ENCODE results near the gene CXADR. TPM values are rescaled to one million over a fixed set of nuclear protein-coding genes. Genes with fewer than 3 reads are reported as not detected.

The CXADR gene
- total and polyA plus RNA-seq, 9 of the 15 experiments (the other 6 are each of a cell fraction or from before 2014, with no cell fraction given), result 0.01 to 0.41 (median 0.14) TPM

DNA sequence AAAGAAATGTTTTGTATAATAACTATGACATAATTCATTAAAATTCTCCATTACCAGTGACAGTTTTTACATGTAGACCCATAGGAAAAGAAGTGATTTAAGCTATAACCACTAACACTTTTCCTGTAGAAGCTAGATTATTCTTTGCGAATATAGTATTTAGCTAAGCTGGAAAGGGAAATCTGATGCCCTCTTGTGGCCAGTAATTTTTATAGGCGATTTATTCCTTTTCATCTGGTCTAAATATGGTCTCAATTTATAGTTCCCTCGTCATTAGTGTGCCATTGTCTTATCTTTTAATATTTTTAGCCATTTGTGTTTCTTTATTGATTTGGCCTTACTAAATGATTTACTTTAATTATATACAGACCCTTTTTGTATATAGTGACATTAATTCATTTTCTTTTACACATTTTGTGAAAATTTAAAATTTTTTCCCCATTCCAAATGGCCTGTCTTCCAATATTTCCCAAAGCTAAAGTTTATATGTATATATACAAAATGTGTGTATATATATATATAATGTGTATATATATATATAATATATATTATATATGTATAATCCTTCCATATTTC lies 73.1 kb downstream of the CXADR start:
- Histone ChIP-seq H3K9me3 (replicated peaks; ENCODE audit: control insufficient read depth, insufficient read depth, low read depth, low read length) (no peaks in the 10 kb centered on the region), H3K9ac (ENCODE audit: insufficient read depth in 1 of 2, low read depth in 2 of 2, low read length in 2 of 2) (no peak overlapping the region), H3K79me2 (ENCODE audit: control insufficient read depth, insufficient read depth, low read length) (no peaks in the 10 kb centered on the region), H3K4me2 (ENCODE audit: insufficient read depth, low read length) (no peak overlapping the region), H3K27ac (ENCODE audit: extremely low read depth, low read depth, low read length) (no peak overlapping the region), H3K4me1 (replicated peaks in 1 of 2; ENCODE audit: control insufficient read depth in 2 of 2, insufficient read depth in 2 of 2, low read length in 2 of 2) (no peaks in the 10 kb centered on the region), H4K20me1 (replicated peaks; ENCODE audit: control insufficient read depth, insufficient read depth, low read length) (no peaks in the 10 kb centered on the region), H3K27me3 (ENCODE audit: control insufficient read depth in 2 of 2, insufficient read depth in 2 of 2, low read length in 2 of 2) (peaks cover 0 to 3% of the 10 kb centered on the region in 2 experiments; a peak in 1 of 5 replicates), H2AFZ (ENCODE audit: low read depth, low read length) (no peak overlapping the region), H3K9me1 (ENCODE audit: control insufficient read depth, insufficient read depth, low read length) (no peaks in the 10 kb centered on the region), H3K4me3 (no peak overlapping the region), H3K36me3 (ENCODE audit: control insufficient read depth, insufficient read depth, low read length) (no peaks in the 10 kb centered on the region)
- in situ Hi-C loops (cut with MboI) (no loop called here), intact Hi-C loops (cut with micrococcal nuclease) (loop anchor here (2.0 kb wide), 1 partner anchor 199 kb away; no protein-coding TSS in a partner anchor)
- WGBS (ENCODE audit: insufficient coverage, low coverage, missing lambda C conversion rate), result 6% methylated on average over 3 of the region's 3 CpGs
- peak; percentile 16 to 58 (median 19) for DNase-seq (ENCODE audit: extremely low read depth in 1 of 4, low spot score in 3 of 4)
- ChIA-PET CTCF (ENCODE audit: low intra/inter-chr PET ratio) (interaction anchor here (1.7 kb wide), 1 partner anchor 199 kb away, joined by 9 read pairs; no protein-coding TSS in a partner anchor), POLR2A (interaction anchor here (0.8 to 1.0 kb wide), 2 partner anchors 13 to 24 kb away, joined by 3 to 4 read pairs; no protein-coding TSS in a partner anchor)
- no TSS peak for BruUV-seq (replicated peaks)
- ATAC-seq, result peak; percentile 69; the same call in 2 of the 3 replicates
- peak; percentile 35 for FAIRE-seq
- TF ChIP-seq ZNF134 (CRISPR knock-in tag; conservative IDR thresholded peaks at IDR 0.05) (no peak), BRD4 (IDR thresholded peaks at IDR 0.05) (no peak), PTTG1 (tag; IDR thresholded peaks at IDR 0.05; ENCODE audit: low read depth) (no peak), NR4A1 (CRISPR knock-in tag; IDR thresholded peaks at IDR 0.05) (no peak), NR4A1 (tag; IDR thresholded peaks at IDR 0.05) (no peak), SNRNP70 (optimal IDR thresholded peaks at IDR 0.05; ENCODE audit: low read depth, low read length) (no peak), BRCA1 (IDR thresholded peaks at IDR 0.05) (no peak), BRCA1 (CRISPR knock-in tag; IDR thresholded peaks at IDR 0.05) (no peak), SREBF1 (IDR thresholded peaks at IDR 0.05; ENCODE audit: borderline replicate concordance, low read depth, low read length) (no peak), SOX6 (IDR thresholded peaks at IDR 0.05) (no peak), C11orf30 (IDR thresholded peaks at IDR 0.05; ENCODE audit: low read depth) (no peak), ESRRB (CRISPR knock-in tag; IDR thresholded peaks at IDR 0.05; ENCODE audit: borderline replicate concordance) (no peak), RFX7 (CRISPR knock-in tag; IDR thresholded peaks at IDR 0.05) (no peak), ARID3A (IDR thresholded peaks at IDR 0.05; ENCODE audit: borderline replicate concordance, low read depth, low read length) (peak; percentile 80; the same call in 1 of the 2 replicates), SRSF7 (optimal IDR thresholded peaks at IDR 0.05; ENCODE audit: low read depth, low read length) (no peak), MCM2 (IDR thresholded peaks at IDR 0.05; ENCODE audit: low read depth) (no peak), ZNF436 (CRISPR knock-in tag; IDR thresholded peaks at IDR 0.05) (no peak)
- TF ChIP-seq, protein P1, sequence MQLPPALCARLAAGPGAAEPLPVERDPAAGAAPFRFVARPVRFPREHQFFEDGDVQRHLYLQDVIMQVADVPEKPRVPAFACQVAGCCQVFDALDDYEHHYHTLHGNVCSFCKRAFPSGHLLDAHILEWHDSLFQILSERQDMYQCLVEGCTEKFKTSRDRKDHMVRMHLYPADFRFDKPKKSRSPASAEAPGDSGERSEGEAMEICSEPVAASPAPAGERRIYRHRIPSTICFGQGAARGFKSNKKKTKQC (CRISPR knock-in tag; IDR thresholded peaks at IDR 0.05), result no peak
- TF ChIP-seq, protein P2, sequence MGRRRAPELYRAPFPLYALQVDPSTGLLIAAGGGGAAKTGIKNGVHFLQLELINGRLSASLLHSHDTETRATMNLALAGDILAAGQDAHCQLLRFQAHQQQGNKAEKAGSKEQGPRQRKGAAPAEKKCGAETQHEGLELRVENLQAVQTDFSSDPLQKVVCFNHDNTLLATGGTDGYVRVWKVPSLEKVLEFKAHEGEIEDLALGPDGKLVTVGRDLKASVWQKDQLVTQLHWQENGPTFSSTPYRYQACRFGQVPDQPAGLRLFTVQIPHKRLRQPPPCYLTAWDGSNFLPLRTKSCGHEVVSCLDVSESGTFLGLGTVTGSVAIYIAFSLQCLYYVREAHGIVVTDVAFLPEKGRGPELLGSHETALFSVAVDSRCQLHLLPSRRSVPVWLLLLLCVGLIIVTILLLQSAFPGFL (CRISPR knock-in tag; IDR thresholded peaks at IDR 0.05), result no peak
- TF ChIP-seq, protein P3, sequence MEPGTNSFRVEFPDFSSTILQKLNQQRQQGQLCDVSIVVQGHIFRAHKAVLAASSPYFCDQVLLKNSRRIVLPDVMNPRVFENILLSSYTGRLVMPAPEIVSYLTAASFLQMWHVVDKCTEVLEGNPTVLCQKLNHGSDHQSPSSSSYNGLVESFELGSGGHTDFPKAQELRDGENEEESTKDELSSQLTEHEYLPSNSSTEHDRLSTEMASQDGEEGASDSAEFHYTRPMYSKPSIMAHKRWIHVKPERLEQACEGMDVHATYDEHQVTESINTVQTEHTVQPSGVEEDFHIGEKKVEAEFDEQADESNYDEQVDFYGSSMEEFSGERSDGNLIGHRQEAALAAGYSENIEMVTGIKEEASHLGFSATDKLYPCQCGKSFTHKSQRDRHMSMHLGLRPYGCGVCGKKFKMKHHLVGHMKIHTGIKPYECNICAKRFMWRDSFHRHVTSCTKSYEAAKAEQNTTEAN (CRISPR knock-in tag; IDR thresholded peaks at IDR 0.05), result no peak

Measured in K562 (cell line).